ENCODE data around the gene IL11RA. TPM values are rescaled to one million over a fixed set of nuclear protein-coding genes. Genes with fewer than 3 reads are reported as not detected.

Gene IL11RA
- total and polyA plus RNA-seq, 2 of the 8 experiments (the other 6 are each of a cell fraction or from before 2014, with no cell fraction given) = 5.5 to 9.1 TPM

DNA sequence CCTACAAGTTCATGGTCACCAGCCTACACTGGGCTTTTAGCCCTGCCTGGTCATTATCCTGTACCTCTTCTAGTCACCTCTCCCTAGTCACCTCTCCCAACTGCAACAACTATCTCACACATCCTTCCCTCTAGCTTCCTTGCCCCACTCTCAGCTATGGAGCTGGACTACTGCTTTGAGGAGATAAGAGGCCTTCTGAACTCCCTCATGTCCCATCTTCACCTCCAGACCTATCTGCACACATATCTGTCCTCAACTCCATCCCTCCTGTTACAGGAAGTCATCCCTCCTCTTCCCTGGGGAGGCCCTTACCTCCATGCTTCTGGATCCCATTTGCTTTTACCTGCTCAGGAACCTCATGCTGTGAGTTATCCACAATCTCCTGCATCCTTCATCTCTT is 45.8 kb upstream of the IL11RA start:
- POLR2A ChIA-PET (ENCODE audit: partially characterized antibody) = interaction anchor here (2.9 kb wide), 1 partner anchor 14 kb away, joined by 8 read pairs; no protein-coding TSS in a partner anchor
- H2BK120ac ChIP-seq (replicated peaks; ENCODE audit: low read depth, low read length) = no peak overlapping the region
- no peak overlapping the region for H3K27ac ChIP-seq (ENCODE audit: low read depth, low read length)
- H4K8ac ChIP-seq (ENCODE audit: extremely low read depth, insufficient read depth, low read length) = no peak overlapping the region
- H3K14ac ChIP-seq (ENCODE audit: insufficient read length) = no peak overlapping the region
- H4K91ac ChIP-seq (replicated peaks; ENCODE audit: insufficient read length, low read length) = no peak overlapping the region
- H2AK5ac ChIP-seq (ENCODE audit: low read depth, low read length) = no peak overlapping the region
- H3K36me3 ChIP-seq (ENCODE audit: control insufficient read depth in 2 of 4, insufficient read depth in 4 of 4, low read length in 3 of 4) = no peaks in the 10 kb centered on the region
- no peak for FAIRE-seq
- H3K79me2 ChIP-seq (ENCODE audit: control insufficient read depth in 1 of 2, insufficient read depth in 2 of 2, low read length in 2 of 2) = no peaks in the 10 kb centered on the region
- H3K23ac ChIP-seq (ENCODE audit: insufficient read length) = no peak overlapping the region
- no peaks in the 10 kb centered on the region for H3K9me3 ChIP-seq (ENCODE audit: insufficient read depth in 2 of 2, low read depth in 1 of 2, low read length in 1 of 2)
- no peak overlapping the region for H3K4me3 ChIP-seq (ENCODE audit: extremely low read depth in 1 of 4, insufficient read depth in 2 of 4, low read depth in 3 of 4, low read length in 4 of 4)
- H2BK5ac ChIP-seq (ENCODE audit: low read depth, low read length) = no peak overlapping the region
- CTCF ChIA-PET (ENCODE audit: partially characterized antibody) = interaction anchor here (0.6 to 16.9 kb wide), 16 partner anchors 13 to 182 kb away, joined by 3 to 401 read pairs (median 22); partner anchors contain the start of genes ARID3C and SIGMAR1
- H4K5ac ChIP-seq (ENCODE audit: insufficient read length, low read depth, low read length) = no peak overlapping the region
- TF ChIP-seq CBX5 (IDR thresholded peaks at IDR 0.05; ENCODE audit: low read depth, low read length) = no peak
- TF ChIP-seq RXRA (IDR thresholded peaks at IDR 0.05; ENCODE audit: insufficient read depth, low read depth, low read length) = no peak
- no peak for TF ChIP-seq NANOG (IDR thresholded peaks at IDR 0.05; ENCODE audit: insufficient read depth, low read depth, low read length, poor library complexity, severe bottlenecking)
- no peak for TF ChIP-seq CHD2 (IDR thresholded peaks at IDR 0.05; ENCODE audit: low read length)
- no peak for TF ChIP-seq YY1 (IDR thresholded peaks at IDR 0.05; ENCODE audit: low read depth, low read length)
- no peak for DNase-seq (ENCODE audit: low read depth in 1 of 2, low spot score in 2 of 2)
- H3K56ac ChIP-seq (replicated peaks; ENCODE audit: insufficient read length, low read depth, low read length) = no peak overlapping the region
- H3K4me1 ChIP-seq (replicated peaks in 1 of 4; ENCODE audit: control insufficient read depth in 3 of 4, insufficient read depth in 4 of 4, low read length in 3 of 4) = peaks cover 0 to 9% (median 3%) of the 10 kb centered on the region in 4 experiments; a peak in 5 of 7 replicates
- H3K9ac ChIP-seq (replicated peaks in 1 of 4; ENCODE audit: extremely low read depth in 1 of 4, low read depth in 3 of 4, low read length in 3 of 4) = no peak overlapping the region
- no peak overlapping the region for H3K18ac ChIP-seq (ENCODE audit: extremely low read depth, low read length)
- no peaks in the 10 kb centered on the region for H4K20me1 ChIP-seq (replicated peaks in 1 of 2; ENCODE audit: control insufficient read depth in 1 of 2, insufficient read depth in 2 of 2, low read length in 2 of 2)
- 0 out of 2 replicates have a peak, but pooled peaks cover 1% of the 10 kb centered on the region for H3K23me2 ChIP-seq (ENCODE audit: low read depth, low read length)
- no peaks in the 10 kb centered on the region for H3K79me1 ChIP-seq (ENCODE audit: low read depth, low read length)
- H3K27me3 ChIP-seq (replicated peaks in 1 of 4; ENCODE audit: control insufficient read depth in 3 of 4, extremely low read depth in 1 of 4, insufficient read depth in 3 of 4, low read length in 3 of 4) = peaks cover 0 to 3% (median 0%) of the 10 kb centered on the region in 4 experiments; a peak in 1 of 7 replicates
- no peak overlapping the region for H3K4me2 ChIP-seq (ENCODE audit: insufficient read depth in 1 of 2, low read depth in 2 of 2, low read length in 2 of 2)
- no peak overlapping the region for H2BK20ac ChIP-seq (ENCODE audit: low read length)
- H3K4ac ChIP-seq (replicated peaks; ENCODE audit: insufficient read length, low read depth, low read length) = no peak overlapping the region
- H2BK15ac ChIP-seq (ENCODE audit: low read length) = peak overlapping the region; percentile 31; the same call in 1 of the 2 replicates
- H2AFZ ChIP-seq (ENCODE audit: low read length) = no peak overlapping the region
- no peak overlapping the region for H2BK12ac ChIP-seq (ENCODE audit: low read depth, low read length)

All from H1 (cell line).